ENCODE measurements around the gene NUSAP1. TPM values are rescaled to one million over a fixed set of nuclear protein-coding genes. Genes with fewer than 3 reads are reported as not detected.
"Not testable (repeated sequence)": the region's sequence is repeated elsewhere in the genome, so short reads cannot be mapped to it uniquely, and the experiment has no call there.

Gene NUSAP1
- polyA plus RNA-seq, 1 donor: 148 TPM

- DNase-seq: no peak
Measured at GRCh38 chr15:41323611-41324010, 9.1 kb upstream of the NUSAP1 start.

- peak; percentile 15 for DNase-seq
Measured at GRCh38 chr15:41331281-41331680, 1.4 kb upstream of the NUSAP1 start.

- peak; percentile 69 for DNase-seq
Measured at GRCh38 chr15:41331833-41332193, 868 bp upstream of the NUSAP1 start.

- DNase-seq: peak; percentile 14
Measured at GRCh38 chr15:41333026-41333562, 413 bp downstream of the NUSAP1 start.

- no peak for DNase-seq
Measured at GRCh38 chr15:41334293-41335120, 1.8 kb downstream of the NUSAP1 start.

- no peak for DNase-seq
Measured at GRCh38 chr15:41336549-41336948, 3.9 kb downstream of the NUSAP1 start.

- DNase-seq: no peak
Measured at GRCh38 chr15:41337047-41337446, 4.4 kb downstream of the NUSAP1 start.

- no peak for DNase-seq
Measured at GRCh38 chr15:41337631-41338522, 5.2 kb downstream of the NUSAP1 start.

GRCh38 chr15:41340189-41340695 lies 7.6 kb downstream of the NUSAP1 start:
- DNase-seq: no peak

GRCh38 chr15:41341519-41341918 lies 8.8 kb downstream of the NUSAP1 start:
- DNase-seq: no peak

GRCh38 chr15:41347236-41347635 lies 14.6 kb downstream of the NUSAP1 start:
- no peak for DNase-seq

- no peak for DNase-seq
Measured at GRCh38 chr15:41350057-41350717, 17.5 kb downstream of the NUSAP1 start.

- no peak for DNase-seq
Measured at GRCh38 chr15:41354371-41354770, 21.7 kb downstream of the NUSAP1 start.

GRCh38 chr15:41367418-41367817 lies 34.7 kb downstream of the NUSAP1 start:
- DNase-seq: no peak

GRCh38 chr15:41377978-41378377 lies 45.3 kb downstream of the NUSAP1 start:
- DNase-seq: no peak

GRCh38 chr15:41383974-41384749 lies 51.5 kb downstream of the NUSAP1 start:
- not testable (repeated sequence) for DNase-seq

- DNase-seq: no peak
Measured at GRCh38 chr15:41387646-41388045, 55.0 kb downstream of the NUSAP1 start.

- DNase-seq: no peak
Measured at GRCh38 chr15:41392659-41393058, 60.0 kb downstream of the NUSAP1 start.

GRCh38 chr15:41394924-41395323 lies 62.2 kb downstream of the NUSAP1 start:
- DNase-seq: no peak

- no peak for DNase-seq
Measured at GRCh38 chr15:41396111-41396510, 63.4 kb downstream of the NUSAP1 start.

- no peak for DNase-seq
Measured at GRCh38 chr15:41401904-41402267, 69.2 kb downstream of the NUSAP1 start.

Data from left kidney (tissue), 2 donors.